ENCODE results near the gene POLD4.

GRCh38 chr11:67369275-67369674, 15.9 kb upstream of the POLD4 start:
- TF ChIP-seq HDGF (IDR thresholded peaks at IDR 0.05; ENCODE audit: borderline replicate concordance) (no peak), ELF4 (IDR thresholded peaks at IDR 0.05) (no peak), SP1 (IDR thresholded peaks at IDR 0.05) (no peak), PKNOX1 (IDR thresholded peaks at IDR 0.05) (no peak), FOXA1 (IDR thresholded peaks at IDR 0.05) (no peak), SUZ12 (IDR thresholded peaks at IDR 0.05) (no peak), FOXK2 (IDR thresholded peaks at IDR 0.05) (no peak), ARNT (IDR thresholded peaks at IDR 0.05) (no peak), LEF1 (IDR thresholded peaks at IDR 0.05; ENCODE audit: borderline replicate concordance) (no peak), FOXM1 (IDR thresholded peaks at IDR 0.05; ENCODE audit: borderline replicate concordance) (no peak), TARDBP (IDR thresholded peaks at IDR 0.05) (no peak), BHLHE40 (IDR thresholded peaks at IDR 0.05; ENCODE audit: borderline replicate concordance) (no peak), CTBP1 (IDR thresholded peaks at IDR 0.05; ENCODE audit: borderline replicate concordance) (no peak), ZNF384 (IDR thresholded peaks at IDR 0.05) (no peak)

Data from HEK293T (cell line).